ENCODE measurements around the gene CYBRD1. TPM values are rescaled to one million over a fixed set of nuclear protein-coding genes. Genes with fewer than 3 reads are reported as not detected.

Gene CYBRD1
- polyA plus RNA-seq, 1 donor (not counting 4 experiments of a cell fraction or from before 2014, with no cell fraction given) = 72.7 TPM

GRCh38 chr2:171487803-171488259 lies 34.4 kb upstream of the CYBRD1 start:
- Histone ChIP-seq H3K9ac (ENCODE audit: control insufficient read depth, extremely low read depth, insufficient read depth, low read length) (no peak overlapping the region), H3K4me3 (ENCODE audit: control insufficient read depth in 2 of 3, extremely low read depth in 1 of 3, insufficient read depth in 2 of 3, low read depth in 1 of 3, low read length in 3 of 3) (no peak overlapping the region), H4K20me1 (ENCODE audit: control insufficient read depth, extremely low read depth, insufficient read depth, low read length) (no peaks in the 10 kb centered on the region), H2AFZ (ENCODE audit: control insufficient read depth, low read length) (no peak overlapping the region), H3K9me1 (ENCODE audit: control insufficient read depth, extremely low read depth, insufficient read depth, low read length) (no peaks in the 10 kb centered on the region), H3K4me1 (ENCODE audit: control insufficient read depth, extremely low read depth, insufficient read depth, low read length) (peaks cover 16% of the 10 kb centered on the region), H3K4me2 (ENCODE audit: control insufficient read depth, extremely low read depth, insufficient read depth, low read depth, low read length) (no peak overlapping the region), H3K27me3 (ENCODE audit: control insufficient read depth, extremely low read depth, insufficient read depth, low read length) (no peaks in the 10 kb centered on the region), H3K9me3 (ENCODE audit: control insufficient read depth, low read depth, low read length) (no peaks in the 10 kb centered on the region), H3K27ac (ENCODE audit: control insufficient read depth, insufficient read depth, low read length) (no peak overlapping the region), H3K79me2 (ENCODE audit: control insufficient read depth, insufficient read depth, low read length) (no peaks in the 10 kb centered on the region), H3K36me3 (ENCODE audit: control insufficient read depth in 2 of 2, extremely low read depth in 1 of 2, insufficient read depth in 2 of 2, low read length in 2 of 2) (peaks cover 2 to 5% of the 10 kb centered on the region in 2 experiments)
- no peak for TF ChIP-seq CTCF (optimal IDR thresholded peaks at IDR 0.05 in 1 of 3, IDR thresholded peaks at IDR 0.05 in 1 of 3, conservative IDR thresholded peaks at IDR 0.05 in 1 of 3; ENCODE audit: extremely low read depth in 1 of 3, insufficient read depth in 2 of 3, low read length in 3 of 3)
- no peak for TF ChIP-seq EZH2 (IDR thresholded peaks at IDR 0.05; ENCODE audit: low read length)
- FAIRE-seq = no peak
- dilution Hi-C loops (cut with MboI; ENCODE audit: extremely low pct_ligation_motif_present, low sequenced_read_pairs) = no loop called here
- no peak for DNase-seq (ENCODE audit: low read depth, low spot score)

GRCh38 chr2:171490577-171490976 lies 31.7 kb upstream of the CYBRD1 start:
- Histone ChIP-seq H3K36me3 (ENCODE audit: control insufficient read depth in 2 of 2, extremely low read depth in 1 of 2, insufficient read depth in 2 of 2, low read length in 2 of 2) (no peaks in the 10 kb centered on the region), H3K27ac (ENCODE audit: control insufficient read depth, insufficient read depth, low read length) (no peak overlapping the region), H3K27me3 (ENCODE audit: control insufficient read depth, extremely low read depth, insufficient read depth, low read length) (no peaks in the 10 kb centered on the region), H3K9me1 (ENCODE audit: control insufficient read depth, extremely low read depth, insufficient read depth, low read length) (no peaks in the 10 kb centered on the region), H2AFZ (ENCODE audit: control insufficient read depth, low read length) (no peak overlapping the region), H3K9me3 (ENCODE audit: control insufficient read depth, low read depth, low read length) (no peaks in the 10 kb centered on the region), H3K4me1 (ENCODE audit: control insufficient read depth, extremely low read depth, insufficient read depth, low read length) (peaks cover 16% of the 10 kb centered on the region), H4K20me1 (ENCODE audit: control insufficient read depth, extremely low read depth, insufficient read depth, low read length) (no peaks in the 10 kb centered on the region), H3K79me2 (ENCODE audit: control insufficient read depth, insufficient read depth, low read length) (no peaks in the 10 kb centered on the region), H3K9ac (ENCODE audit: control insufficient read depth, extremely low read depth, insufficient read depth, low read length) (no peak overlapping the region), H3K4me2 (ENCODE audit: control insufficient read depth, extremely low read depth, insufficient read depth, low read depth, low read length) (no peak overlapping the region), H3K4me3 (ENCODE audit: control insufficient read depth in 2 of 3, extremely low read depth in 1 of 3, insufficient read depth in 2 of 3, low read depth in 1 of 3, low read length in 3 of 3) (no peak overlapping the region)
- peak; percentile 41 for DNase-seq (ENCODE audit: low read depth, low spot score)
- TF ChIP-seq CTCF (optimal IDR thresholded peaks at IDR 0.05 in 1 of 3, IDR thresholded peaks at IDR 0.05 in 1 of 3, conservative IDR thresholded peaks at IDR 0.05 in 1 of 3; ENCODE audit: extremely low read depth in 1 of 3, insufficient read depth in 2 of 3, low read length in 3 of 3) (no peak), EZH2 (IDR thresholded peaks at IDR 0.05; ENCODE audit: low read length) (no peak)
- peak; percentile 86 for FAIRE-seq
- dilution Hi-C loops (cut with MboI; ENCODE audit: extremely low pct_ligation_motif_present, low sequenced_read_pairs) = no loop called here
